ENCODE data around the gene XPO1.
A peak's percentile ranks its signal among the peaks of the same experiment; 100 is the strongest.
"Not testable (repeated sequence)": the region's sequence is repeated elsewhere in the genome, so short reads cannot be mapped to it uniquely, and the experiment has no call there.

Gene XPO1

GRCh38 chr2:61543062-61543461 lies 4.9 kb upstream of the XPO1 start:
- DNase-seq (ENCODE audit: low read depth), result no peak
- peak; percentile 22 for TF ChIP-seq CTCF (conservative IDR thresholded peaks at IDR 0.05; ENCODE audit: low read depth, low read length)

DNA sequence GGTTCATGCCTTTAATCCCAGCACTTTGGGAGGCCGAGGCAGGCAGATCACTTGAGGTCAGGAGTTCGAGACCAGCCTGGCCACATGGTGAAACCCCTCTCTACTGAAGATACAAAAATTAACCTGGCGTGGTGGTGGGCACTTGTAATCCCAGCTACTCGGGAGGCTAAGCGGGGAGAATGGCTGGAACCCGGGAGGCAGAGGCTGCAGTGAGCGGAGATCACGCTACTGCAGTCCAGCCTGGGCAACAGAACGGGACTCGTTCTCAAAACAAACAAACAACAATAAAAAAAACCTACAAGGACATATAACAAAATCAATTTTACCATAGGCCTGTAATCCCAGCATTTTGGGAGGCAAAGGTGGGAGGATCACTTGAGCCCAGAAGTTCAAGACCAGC lies 2.0 kb upstream of the XPO1 start:
- not testable (repeated sequence) for H3K4me3 ChIP-seq (ENCODE audit: low read length); DNase-seq (ENCODE audit: low read depth)

More at GRCh38 chr2:61543062-61543461, 4.9 kb upstream of the XPO1 start:
- H3K4me3 ChIP-seq (ENCODE audit: low read length), result no peak overlapping the region

GRCh38 chr2:61538920-61539520 lies 864 bp upstream of the XPO1 start:
- H3K4me3 ChIP-seq (ENCODE audit: low read length), result peak overlapping the region; percentile 89

DNA sequence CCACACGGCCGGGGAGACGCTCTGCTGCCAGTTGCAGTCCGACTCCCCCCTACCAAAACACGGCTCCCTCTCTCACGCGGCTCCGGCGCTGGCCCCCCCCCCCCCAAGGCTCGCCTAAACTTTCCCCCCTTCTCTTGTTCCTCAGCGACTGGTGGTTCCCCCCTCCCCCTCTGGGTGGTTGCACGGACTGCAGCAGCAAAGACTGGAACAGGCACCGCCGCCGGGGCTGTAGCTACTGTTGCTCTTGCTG lies 281 bp downstream of the XPO1 start:
- H3K4me3 ChIP-seq (ENCODE audit: low read length), result peak overlapping the region; percentile 89
- no peak for TF ChIP-seq CTCF (conservative IDR thresholded peaks at IDR 0.05; ENCODE audit: low read depth, low read length)

More at GRCh38 chr2:61538920-61539520, 864 bp upstream of the XPO1 start:
- DNase-seq (ENCODE audit: low read depth), result peak; percentile 45
- no peak for TF ChIP-seq CTCF (conservative IDR thresholded peaks at IDR 0.05; ENCODE audit: low read depth, low read length)

GRCh38 chr2:61537277-61537949 lies 743 bp downstream of the XPO1 start:
- no peak for TF ChIP-seq CTCF (conservative IDR thresholded peaks at IDR 0.05; ENCODE audit: low read depth, low read length)
- DNase-seq (ENCODE audit: low read depth), result no peak
- H3K4me3 ChIP-seq (ENCODE audit: low read length), result peak overlapping the region; percentile 89

More for the DNA sequence above, 281 bp downstream of the XPO1 start:
- DNase-seq (ENCODE audit: low read depth), result no peak

DNA sequence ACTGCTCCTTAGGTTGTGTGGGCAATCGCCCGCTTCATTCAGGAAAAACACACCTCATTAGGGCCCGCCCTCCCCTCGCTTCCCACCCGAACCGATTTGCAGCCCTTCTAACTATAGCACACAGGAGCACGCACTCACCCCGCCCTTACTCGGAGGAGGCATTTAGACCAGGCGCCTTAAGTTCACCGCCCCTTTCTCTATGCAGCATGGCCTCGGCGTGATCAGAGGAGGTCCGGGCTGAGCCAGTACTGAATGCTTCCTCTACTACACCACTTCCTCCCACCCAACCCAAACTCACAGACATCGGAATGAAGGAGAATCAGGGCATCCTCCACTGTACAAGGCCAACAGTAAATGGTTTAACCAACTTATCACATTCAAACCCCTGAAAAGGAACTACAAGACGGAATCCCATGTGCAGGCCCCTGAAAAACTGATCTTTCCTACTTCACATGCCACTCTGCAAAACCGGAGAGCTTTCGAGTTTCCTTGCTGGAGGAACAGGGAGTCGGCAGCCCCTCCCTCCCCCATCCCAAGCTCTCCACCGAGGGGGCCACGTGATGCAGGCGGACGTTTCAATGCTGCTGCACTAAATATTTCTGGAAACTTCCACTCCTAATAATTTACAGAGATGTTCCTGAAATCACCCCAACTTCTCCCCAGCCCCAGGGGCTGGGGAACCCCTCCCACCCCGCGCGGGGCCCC lies 1.4 kb downstream of the XPO1 start:
- peak overlapping the region; percentile 89 for H3K4me3 ChIP-seq (ENCODE audit: low read length)
- TF ChIP-seq CTCF (conservative IDR thresholded peaks at IDR 0.05; ENCODE audit: low read depth, low read length), result no peak
- peak; percentile 71 for DNase-seq (ENCODE audit: low read depth)

DNA sequence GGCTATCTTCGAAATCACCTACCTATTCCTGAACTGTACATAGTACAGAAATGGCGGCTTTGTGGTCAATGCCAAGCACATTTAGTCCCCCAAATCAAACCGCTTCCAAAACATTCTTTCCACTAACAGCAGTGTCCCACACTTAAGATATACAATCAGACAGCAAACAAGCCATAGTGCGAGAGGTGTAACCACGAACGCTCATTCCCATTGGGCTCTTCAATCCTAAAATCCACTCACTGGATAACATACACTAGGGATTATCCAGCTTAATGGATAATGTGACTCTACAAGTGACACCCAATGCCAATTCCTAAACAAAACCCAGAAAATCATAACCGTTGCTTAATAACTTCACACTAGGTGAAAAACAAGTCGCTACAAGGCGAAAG lies 2.0 kb downstream of the XPO1 start:
- no peak for TF ChIP-seq CTCF (conservative IDR thresholded peaks at IDR 0.05; ENCODE audit: low read depth, low read length)
- peak overlapping the region; percentile 89 for H3K4me3 ChIP-seq (ENCODE audit: low read length)
- no peak for DNase-seq (ENCODE audit: low read depth)
